Ishikawa (cell line): ENCODE results near the gene HIVEP2.

ENCODE experiments used
- FOXM1 ChIP-seq: IDR thresholded peaks from 2 replicates; pipeline ENCODE4 v1.6.1; 2012; ENCODE audit warnings: low read depth, borderline replicate concordance
- MAX ChIP-seq: IDR thresholded peaks from 2 replicates; pipeline ENCODE4 v1.6.1; 2012
- NFIC ChIP-seq: IDR thresholded peaks from 2 replicates; pipeline ENCODE4 v1.6.1; 2012
- TEAD4 ChIP-seq: IDR thresholded peaks from 2 replicates; pipeline ENCODE4 v1.6.1; 2012
- USF1 ChIP-seq: IDR thresholded peaks from 2 replicates; pipeline ENCODE4 v1.6.1; 2012
- YY1 ChIP-seq: IDR thresholded peaks from 2 replicates; pipeline ENCODE4 v1.6.1; 2012; ENCODE audit warnings: low read depth
- ZBTB7A ChIP-seq: IDR thresholded peaks from 2 replicates; pipeline ENCODE4 v1.6.1; 2012; ENCODE audit warnings: low read depth

- no peak for TF ChIP-seq TEAD4
- TF ChIP-seq FOXM1 = no peak
- no peak for TF ChIP-seq MAX
- TF ChIP-seq USF1 = no peak
- no peak for TF ChIP-seq YY1
- no peak for TF ChIP-seq ZBTB7A
- TF ChIP-seq NFIC = no peak
Measured at GRCh38 chr6:142784344-142784743, 160.6 kb downstream of the HIVEP2 start.
